H1 (cell line): ENCODE results near the gene GHRHR.
A peak's percentile ranks its signal among the peaks of the same experiment; 100 is the strongest.

Source experiments
- CEBPB ChIP-seq: IDR thresholded peaks from 2 replicates; pipeline ENCODE4 v1.6.1; 2012; ENCODE audit warnings: low read depth, low read length
- CTCF ChIP-seq, 3 experiments: IDR thresholded peaks; 1 replicate in 2 of 3; 2 replicates in 1 of 3; pipeline versions ENCODE4 v1.5.1 to v1.6.1; 2011; ENCODE audit warnings: low read length in 3 of 3, mild to moderate bottlenecking in 3 of 3, inconsistent platforms in 2 of 3, low read depth in 1 of 3, moderate library complexity in 1 of 3; ENCODE audit not compliant: insufficient read depth in 1 of 3; ENCODE audit errors: control extremely low read depth in 1 of 3
- EZH2 ChIP-seq: fragments of 200-600 bp; sonication (generic); IDR thresholded peaks from 2 replicates; pipeline ENCODE4 v1.7.1; 2012; ENCODE audit warnings: low read depth, mild to moderate bottlenecking, moderate library complexity, low read length, inconsistent platforms; ENCODE audit not compliant: severe bottlenecking
- MAX ChIP-seq: IDR thresholded peaks from 2 replicates; pipeline ENCODE4 v1.6.1; 2012; ENCODE audit warnings: inconsistent platforms
- POLR2A ChIP-seq, 2 experiments: IDR thresholded peaks; 1 replicate in 1 of 2; 2 replicates in 1 of 2; pipeline ENCODE4 v1.6.1; 2011; ENCODE audit warnings: low read depth in 2 of 2, low read length in 2 of 2, mild to moderate bottlenecking in 2 of 2; ENCODE audit errors: control extremely low read depth in 1 of 2
- RNF2 ChIP-seq: fragments of 200-900, 300-1000 bp; sonication (generic); IDR thresholded peaks from 2 replicates; pipeline ENCODE4 v1.7.1; 2016; ENCODE audit warnings: borderline replicate concordance, low read depth, mild to moderate bottlenecking, antibody characterized with exemption, low read length; ENCODE audit not compliant: poor library complexity, severe bottlenecking; ENCODE audit errors: missing control alignments
- SP2 ChIP-seq: IDR thresholded peaks from 2 replicates; pipeline ENCODE4 v1.6.1; 2012; ENCODE audit warnings: mild to moderate bottlenecking, low read length, inconsistent platforms
- TBP ChIP-seq: IDR thresholded peaks from 2 replicates; pipeline ENCODE4 v1.6.1; 2011; ENCODE audit warnings: low read depth, low read length, improper control_type of control experiment

GRCh38 chr7:30992414-30992813 lies 28.7 kb downstream of the GHRHR start:
- TF ChIP-seq POLR2A (IDR thresholded peaks at IDR 0.05; ENCODE audit: control extremely low read depth in 1 of 2, low read depth in 2 of 2, low read length in 2 of 2) (no peak), TBP (no peak), CTCF (IDR thresholded peaks at IDR 0.05; ENCODE audit: control extremely low read depth in 1 of 3, insufficient read depth in 1 of 3, low read depth in 1 of 3, low read length in 3 of 3) (no peak), CEBPB (no peak), SP2 (no peak), MAX (0 out of 2 replicates have a peak, but pooled peaks have one; percentile 12), EZH2 (no peak), RNF2 (no peak)
